DMS79 (cell line): ENCODE data around the gene GNPTG.
A peak's percentile ranks its signal among the peaks of the same experiment; 100 is the strongest.

Source experiments
- DNase-seq: peaks from one replicate; lab custom pipeline; 2025; lab: John Stamatoyannopoulos, UW

Gene GNPTG

GRCh38 chr16:1394367-1394951 is 42.7 kb downstream of the GNPTG start:
- DNase-seq = no peak

- no peak for DNase-seq
These were observed 43.8 kb downstream of the GNPTG start for GRCh38 chr16:1395444-1396031.

- DNase-seq = no peak
These were observed 46.0 kb downstream of the GNPTG start for GRCh38 chr16:1397779-1398178.

GRCh38 chr16:1398351-1398750 is 46.6 kb downstream of the GNPTG start:
- no peak for DNase-seq

GRCh38 chr16:1398826-1399581 is 47.3 kb downstream of the GNPTG start:
- no peak for DNase-seq

GRCh38 chr16:1401061-1401757 is 49.5 kb downstream of the GNPTG start:
- DNase-seq = no peak

GRCh38 chr16:1401758-1402154 is 50.0 kb downstream of the GNPTG start:
- no peak for DNase-seq

- no peak for DNase-seq
These were observed 51.3 kb downstream of the GNPTG start for GRCh38 chr16:1403036-1403435.

- DNase-seq = no peak
These were observed 52.0 kb downstream of the GNPTG start for GRCh38 chr16:1403733-1404132.

GRCh38 chr16:1407753-1408152 is 56.0 kb downstream of the GNPTG start:
- DNase-seq = no peak

GRCh38 chr16:1408171-1408837 is 56.6 kb downstream of the GNPTG start:
- DNase-seq = peak; percentile 50

- no peak for DNase-seq
These were observed 61.1 kb downstream of the GNPTG start for GRCh38 chr16:1412847-1413246.
